ENCODE data around the gene SHISA5.

Gene SHISA5

DNA sequence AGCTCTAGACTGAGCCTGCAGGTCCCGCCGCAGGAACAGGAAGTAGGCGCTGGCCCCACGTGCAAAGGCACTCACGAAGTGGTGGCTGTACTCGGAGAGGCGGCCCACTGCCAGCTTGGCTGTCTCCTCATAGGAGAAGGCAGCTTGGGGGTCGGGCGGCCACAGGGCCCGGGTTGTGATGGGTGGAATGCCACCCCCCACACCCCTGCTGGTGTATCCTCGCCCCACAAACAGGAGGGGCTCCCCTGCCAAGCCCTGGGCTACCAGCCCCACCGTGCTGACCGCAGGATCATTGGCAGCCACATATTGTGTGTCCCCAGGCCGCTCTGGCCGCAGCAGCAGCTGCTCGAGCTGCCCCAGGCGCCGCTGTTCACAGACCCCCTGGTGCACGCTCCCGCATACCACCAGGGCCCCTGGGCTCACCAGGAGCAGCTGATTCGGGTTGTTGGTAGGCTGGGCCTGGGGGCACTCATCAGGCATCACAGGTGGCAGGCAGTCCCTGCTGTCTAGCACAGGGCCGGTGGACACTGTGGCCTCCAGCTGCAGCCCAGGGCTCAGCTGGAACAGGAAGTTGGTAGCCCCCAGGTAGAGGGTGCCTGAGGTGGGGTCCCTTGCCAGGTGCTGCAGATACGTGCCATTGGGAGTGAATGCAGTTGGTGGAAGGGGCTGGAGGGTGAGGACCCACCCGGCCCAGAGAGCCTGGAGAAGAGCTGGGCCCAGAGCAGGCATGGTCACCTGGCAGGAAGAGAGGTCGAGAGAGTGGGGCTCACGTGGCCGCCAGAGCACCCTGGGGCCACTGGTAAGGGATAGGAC lies 79.9 kb downstream of the SHISA5 start:
- DNase-seq: no peak
- peak overlapping the region; percentile 54 for H3K27ac Mint-ChIP-seq
- TF ChIP-seq, protein P1, sequence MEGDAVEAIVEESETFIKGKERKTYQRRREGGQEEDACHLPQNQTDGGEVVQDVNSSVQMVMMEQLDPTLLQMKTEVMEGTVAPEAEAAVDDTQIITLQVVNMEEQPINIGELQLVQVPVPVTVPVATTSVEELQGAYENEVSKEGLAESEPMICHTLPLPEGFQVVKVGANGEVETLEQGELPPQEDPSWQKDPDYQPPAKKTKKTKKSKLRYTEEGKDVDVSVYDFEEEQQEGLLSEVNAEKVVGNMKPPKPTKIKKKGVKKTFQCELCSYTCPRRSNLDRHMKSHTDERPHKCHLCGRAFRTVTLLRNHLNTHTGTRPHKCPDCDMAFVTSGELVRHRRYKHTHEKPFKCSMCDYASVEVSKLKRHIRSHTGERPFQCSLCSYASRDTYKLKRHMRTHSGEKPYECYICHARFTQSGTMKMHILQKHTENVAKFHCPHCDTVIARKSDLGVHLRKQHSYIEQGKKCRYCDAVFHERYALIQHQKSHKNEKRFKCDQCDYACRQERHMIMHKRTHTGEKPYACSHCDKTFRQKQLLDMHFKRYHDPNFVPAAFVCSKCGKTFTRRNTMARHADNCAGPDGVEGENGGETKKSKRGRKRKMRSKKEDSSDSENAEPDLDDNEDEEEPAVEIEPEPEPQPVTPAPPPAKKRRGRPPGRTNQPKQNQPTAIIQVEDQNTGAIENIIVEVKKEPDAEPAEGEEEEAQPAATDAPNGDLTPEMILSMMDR (IDR thresholded peaks at IDR 0.05): no peak
- no peaks in the 10 kb centered on the region for H3K27me3 Mint-ChIP-seq (ENCODE audit: low read depth, poor library complexity)
- no peak overlapping the region for H3K4me3 Mint-ChIP-seq
- H3K9me3 Mint-ChIP-seq: no peaks in the 10 kb centered on the region
- peaks cover 5% of the 10 kb centered on the region for H3K36me3 Mint-ChIP-seq (ENCODE audit: low read depth)
- peaks cover 48% of the 10 kb centered on the region for H3K4me1 Mint-ChIP-seq

DNA sequence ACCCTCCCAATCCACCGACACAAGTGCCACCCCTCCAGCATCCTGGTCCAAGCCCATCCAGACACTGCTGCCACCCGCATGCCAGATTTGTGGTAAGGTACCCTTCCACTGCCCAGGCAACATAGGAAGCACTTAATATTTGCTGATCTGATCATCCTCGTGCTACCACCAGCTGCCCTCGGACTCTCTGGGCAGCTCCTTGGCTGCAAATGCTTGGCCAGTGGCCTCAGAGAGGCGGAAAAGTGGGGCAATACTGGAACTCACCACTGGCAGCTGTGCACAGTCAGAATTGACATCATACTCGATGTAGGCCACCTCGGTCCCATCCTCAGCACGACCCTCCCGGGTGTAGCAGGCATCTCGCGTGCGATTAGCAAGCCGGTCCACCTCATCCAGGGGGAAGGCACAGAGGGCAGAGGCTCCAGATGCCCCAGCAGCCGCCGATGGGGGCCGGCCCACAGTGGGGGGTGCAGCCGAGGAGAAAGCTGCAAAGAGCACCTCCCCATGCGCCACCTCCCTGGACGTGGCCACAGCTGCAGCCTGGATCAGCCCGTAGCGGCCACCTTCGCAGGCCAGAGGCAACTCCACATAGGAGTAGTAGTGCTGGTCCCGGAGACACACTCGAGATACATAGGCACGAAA lies 80.6 kb downstream of the SHISA5 start:
- peaks cover 46% of the 10 kb centered on the region for H3K4me1 Mint-ChIP-seq
- H3K9me3 Mint-ChIP-seq: no peaks in the 10 kb centered on the region
- DNase-seq: no peak
- TF ChIP-seq, protein P1 (IDR thresholded peaks at IDR 0.05): no peak
- H3K27me3 Mint-ChIP-seq (ENCODE audit: low read depth, poor library complexity): no peaks in the 10 kb centered on the region
- no peak overlapping the region for H3K4me3 Mint-ChIP-seq
- peak overlapping the region; percentile 91 for H3K27ac Mint-ChIP-seq
- peaks cover 5% of the 10 kb centered on the region for H3K36me3 Mint-ChIP-seq (ENCODE audit: low read depth)

DNA sequence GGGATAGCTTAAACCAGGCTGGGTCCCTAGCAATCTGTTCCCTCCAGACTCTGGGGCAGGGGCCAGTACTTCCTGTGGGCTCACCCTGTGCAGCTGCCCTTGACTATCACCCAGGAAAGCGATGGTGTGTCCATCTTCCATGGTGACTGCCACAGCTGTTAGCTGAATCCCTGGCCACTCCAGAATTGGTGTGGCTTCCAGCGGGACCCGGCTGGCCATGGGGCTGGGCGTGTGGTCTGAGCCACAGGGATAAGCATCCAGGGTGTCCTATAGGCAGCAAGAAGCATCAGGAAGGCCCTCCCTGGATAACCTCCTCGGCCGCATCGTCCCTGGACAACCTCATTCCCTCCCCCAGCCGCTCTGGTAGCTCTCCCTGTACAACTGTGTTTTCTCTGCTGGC lies 81.3 kb downstream of the SHISA5 start:
- Mint-ChIP-seq H3K4me3 (no peak overlapping the region), H3K36me3 (ENCODE audit: low read depth) (peaks cover 5% of the 10 kb centered on the region), H3K9me3 (no peaks in the 10 kb centered on the region), H3K27me3 (ENCODE audit: low read depth, poor library complexity) (no peaks in the 10 kb centered on the region), H3K4me1 (peaks cover 39% of the 10 kb centered on the region), H3K27ac (peak overlapping the region; percentile 91)
- TF ChIP-seq, protein P1 (IDR thresholded peaks at IDR 0.05): no peak
- no peak for DNase-seq

DNA sequence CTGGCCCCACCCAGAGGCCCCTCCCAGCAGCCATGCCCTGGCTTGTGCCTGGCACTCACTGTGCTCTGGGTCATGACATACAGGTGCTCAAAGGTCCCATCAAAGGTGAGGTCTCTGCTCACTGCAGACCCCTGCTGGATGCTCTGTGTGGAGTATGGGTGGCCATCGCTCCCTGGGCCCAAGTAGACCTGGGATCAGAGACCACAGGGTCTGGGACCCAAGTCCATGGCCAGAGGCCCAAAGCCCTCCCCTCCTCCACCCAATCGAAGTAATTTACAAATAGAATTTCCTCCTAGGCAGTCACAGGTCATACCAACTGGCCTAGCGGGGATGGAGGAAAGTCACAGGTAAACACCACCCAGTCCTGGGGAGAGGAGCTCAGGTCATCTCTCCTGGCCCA lies 81.7 kb downstream of the SHISA5 start:
- TF ChIP-seq, protein P1 (IDR thresholded peaks at IDR 0.05): no peak
- Mint-ChIP-seq H3K4me3 (no peak overlapping the region), H3K36me3 (ENCODE audit: low read depth) (peaks cover 5% of the 10 kb centered on the region), H3K27ac (no peak overlapping the region), H3K9me3 (no peaks in the 10 kb centered on the region), H3K27me3 (ENCODE audit: low read depth, poor library complexity) (no peaks in the 10 kb centered on the region), H3K4me1 (peaks cover 35% of the 10 kb centered on the region)
- no peak for DNase-seq

DNA sequence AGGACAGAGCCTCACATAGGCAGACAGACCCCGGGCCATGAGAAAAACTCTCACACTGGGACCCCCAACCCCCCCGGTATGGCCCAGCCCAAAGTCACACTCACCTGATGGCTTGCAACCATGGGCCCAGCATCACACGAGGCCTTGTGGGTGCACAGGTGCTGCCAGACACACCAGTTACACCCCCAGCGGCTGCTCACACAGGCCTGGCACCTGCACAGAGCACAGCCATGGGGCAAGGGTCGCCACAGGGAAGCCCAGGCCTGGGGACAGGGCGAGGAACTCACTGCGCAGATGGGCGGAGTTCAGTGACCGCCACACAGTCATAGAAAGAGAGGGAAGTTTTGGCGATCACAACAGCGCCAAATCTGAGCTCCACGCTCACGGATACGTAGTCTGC lies 83.4 kb downstream of the SHISA5 start:
- no peak for DNase-seq
- Mint-ChIP-seq H3K36me3 (ENCODE audit: low read depth) (peaks cover 5% of the 10 kb centered on the region), H3K27me3 (ENCODE audit: low read depth, poor library complexity) (no peaks in the 10 kb centered on the region), H3K4me3 (no peak overlapping the region), H3K9me3 (no peaks in the 10 kb centered on the region), H3K4me1 (peaks cover 20% of the 10 kb centered on the region), H3K27ac (no peak overlapping the region)
- TF ChIP-seq, protein P1 (IDR thresholded peaks at IDR 0.05): no peak
